K562 (cell line): ENCODE data around the gene MC2R.

Experiments
- FIP1L1 ChIP-seq: fragments of 200-400 bp; formaldehyde crosslinking; IDR thresholded peaks from 2 replicates; pipeline ENCODE4 v1.6.1; 2018; ENCODE audit warnings: mild to moderate bottlenecking, low read depth, low read length; ENCODE audit not compliant: poor library complexity, severe bottlenecking
- SPI1 ChIP-seq: IDR thresholded peaks from 2 replicates; pipeline ENCODE4 v1.6.1; 2011; ENCODE audit warnings: low read depth, low read length, control low read depth, borderline replicate concordance

- no peak for TF ChIP-seq FIP1L1
- no peak for TF ChIP-seq SPI1
Observed at GRCh38 chr18:13916559-13916958, 1.2 kb upstream of the MC2R start.
